Mesothelial cell of epicardium (in vitro differentiated cells): ENCODE results near the gene SPATS1. TPM values are rescaled to one million over a fixed set of nuclear protein-coding genes. Genes with fewer than 3 reads are reported as not detected.

Source experiments
- DNase-seq, 2 experiments: peaks; one replicate each; pipeline ENCODE4 v3.0.0; 2021; ENCODE audit warnings: low spot score in 2 of 2; ENCODE audit not compliant: unreplicated experiment in 2 of 2
- H3K27ac Mint-ChIP-seq: 2 replicates; pipeline ENCODE4 v1.8.0; 2021; ENCODE audit warnings: mixed read lengths
- H3K27me3 Mint-ChIP-seq: 2 replicates; pipeline ENCODE4 v1.8.0; 2021; ENCODE audit warnings: low read depth, mixed read lengths
- H3K36me3 Mint-ChIP-seq: 2 replicates; pipeline ENCODE4 v1.8.0; 2021; ENCODE audit warnings: mixed read lengths
- H3K4me1 Mint-ChIP-seq: 2 replicates; pipeline ENCODE4 v1.8.0; 2021; ENCODE audit warnings: mixed read lengths
- H3K4me3 Mint-ChIP-seq: 2 replicates; pipeline ENCODE4 v1.8.0; 2021; ENCODE audit warnings: mild to moderate bottlenecking, moderate library complexity, mixed read lengths
- H3K9me3 Mint-ChIP-seq: 2 replicates; pipeline ENCODE4 v1.8.0; 2021; ENCODE audit warnings: mixed read lengths
- CTCF ChIP-seq: fragments of 200-600 bp; sonication (generic); IDR thresholded peaks from one replicate; pipeline ENCODE4 v1.5.0; 2021; ENCODE audit warnings: antibody characterized with exemption; ENCODE audit not compliant: unreplicated experiment
- total RNA-seq: library from RNA; stranded (reverse); gene quantifications from 3 replicates; pipeline ENCODE4 v1.2.1, GENCODE V29; 2021

The SPATS1 gene
- total RNA-seq, 1 donor from 2014 or later, result not detected

DNA sequence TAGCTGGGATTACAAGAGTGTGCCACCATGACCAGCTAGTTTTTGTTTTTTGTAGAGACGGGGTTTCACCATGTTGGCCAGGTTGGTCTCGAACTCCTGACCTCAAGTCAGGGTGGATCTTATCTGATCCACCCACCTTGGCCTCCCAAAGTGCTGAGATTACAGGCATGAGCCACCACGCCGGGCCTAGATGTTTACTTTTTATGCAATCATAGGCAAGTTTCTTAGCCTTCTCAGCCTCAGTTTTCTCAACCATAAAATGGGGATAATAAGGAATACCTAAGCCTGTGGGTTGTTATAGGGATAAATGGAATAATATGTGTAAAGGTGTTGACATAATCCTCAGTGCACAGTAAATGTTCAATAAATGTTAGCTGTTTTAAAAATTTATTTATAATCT, 9.8 kb downstream of the SPATS1 start:
- Mint-ChIP-seq H3K9me3 (no peaks in the 10 kb centered on the region), H3K27me3 (peaks cover 20% of the 10 kb centered on the region), H3K4me3 (no peak overlapping the region), H3K36me3 (no peaks in the 10 kb centered on the region), H3K27ac (no peak overlapping the region), H3K4me1 (no peaks in the 10 kb centered on the region)
- no peak for DNase-seq
- TF ChIP-seq CTCF, result no peak

GRCh38 chr6:44353336-44353735, 10.9 kb downstream of the SPATS1 start:
- peaks cover 28% of the 10 kb centered on the region for H3K27me3 Mint-ChIP-seq
- no peak overlapping the region for H3K4me3 Mint-ChIP-seq
- DNase-seq, result no peak
- no peaks in the 10 kb centered on the region for H3K4me1 Mint-ChIP-seq
- no peaks in the 10 kb centered on the region for H3K36me3 Mint-ChIP-seq
- TF ChIP-seq CTCF, result no peak
- no peak overlapping the region for H3K27ac Mint-ChIP-seq
- no peaks in the 10 kb centered on the region for H3K9me3 Mint-ChIP-seq

GRCh38 chr6:44355640-44356039, 13.2 kb downstream of the SPATS1 start:
- Mint-ChIP-seq H3K36me3 (no peaks in the 10 kb centered on the region), H3K4me1 (no peaks in the 10 kb centered on the region), H3K9me3 (no peaks in the 10 kb centered on the region), H3K27ac (no peak overlapping the region), H3K27me3 (peaks cover 33% of the 10 kb centered on the region), H3K4me3 (no peak overlapping the region)
- DNase-seq, result no peak
- TF ChIP-seq CTCF, result no peak

DNA sequence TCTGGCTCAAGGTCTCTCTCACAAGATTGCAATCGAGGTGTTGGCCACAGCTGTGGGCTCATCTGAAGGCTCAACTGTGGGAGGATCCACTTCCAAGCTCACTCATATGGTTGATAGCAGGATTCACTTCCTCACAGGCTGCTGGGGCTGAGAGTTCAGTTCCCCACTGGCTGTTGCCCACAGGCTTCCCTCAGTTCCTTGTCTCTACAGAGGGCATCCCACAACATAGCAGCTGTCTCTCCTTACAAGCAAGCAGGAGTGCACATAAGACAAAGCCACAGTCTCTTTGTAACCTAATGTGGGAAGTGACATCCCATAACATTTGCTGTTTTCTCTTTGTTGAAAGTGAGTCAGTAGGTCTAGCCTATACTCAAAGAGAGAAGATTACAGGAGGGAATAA, 14.0 kb downstream of the SPATS1 start:
- no peak for DNase-seq
- Mint-ChIP-seq H3K4me1 (no peaks in the 10 kb centered on the region), H3K36me3 (no peaks in the 10 kb centered on the region), H3K9me3 (no peaks in the 10 kb centered on the region), H3K27ac (no peak overlapping the region), H3K4me3 (no peak overlapping the region), H3K27me3 (peaks cover 37% of the 10 kb centered on the region)
- no peak for TF ChIP-seq CTCF

DNA sequence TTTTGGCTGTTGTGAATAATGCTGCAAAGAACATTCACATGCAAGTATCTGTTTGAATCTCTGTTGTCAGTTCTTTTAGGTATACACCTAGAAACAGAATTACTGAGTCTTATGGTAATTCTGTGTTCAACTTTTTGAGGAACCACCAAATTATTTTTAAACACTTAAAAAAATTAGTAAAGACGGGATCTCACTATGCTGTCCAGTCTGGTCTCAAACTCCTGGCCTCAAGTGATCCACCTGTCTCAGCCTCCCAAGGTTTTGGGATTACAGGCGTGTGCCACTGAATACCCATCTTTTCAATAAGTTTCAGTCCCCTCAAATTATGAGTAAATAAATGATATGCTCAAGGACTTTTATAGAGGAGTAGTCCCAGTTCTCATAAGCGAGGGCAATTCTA, 17.5 kb downstream of the SPATS1 start:
- H3K9me3 Mint-ChIP-seq, result no peaks in the 10 kb centered on the region
- H3K27ac Mint-ChIP-seq, result no peak overlapping the region
- H3K27me3 Mint-ChIP-seq, result peaks cover 50% of the 10 kb centered on the region
- H3K4me3 Mint-ChIP-seq, result no peak overlapping the region
- TF ChIP-seq CTCF, result no peak
- H3K36me3 Mint-ChIP-seq, result no peaks in the 10 kb centered on the region
- DNase-seq, result no peak
- no peaks in the 10 kb centered on the region for H3K4me1 Mint-ChIP-seq

DNA sequence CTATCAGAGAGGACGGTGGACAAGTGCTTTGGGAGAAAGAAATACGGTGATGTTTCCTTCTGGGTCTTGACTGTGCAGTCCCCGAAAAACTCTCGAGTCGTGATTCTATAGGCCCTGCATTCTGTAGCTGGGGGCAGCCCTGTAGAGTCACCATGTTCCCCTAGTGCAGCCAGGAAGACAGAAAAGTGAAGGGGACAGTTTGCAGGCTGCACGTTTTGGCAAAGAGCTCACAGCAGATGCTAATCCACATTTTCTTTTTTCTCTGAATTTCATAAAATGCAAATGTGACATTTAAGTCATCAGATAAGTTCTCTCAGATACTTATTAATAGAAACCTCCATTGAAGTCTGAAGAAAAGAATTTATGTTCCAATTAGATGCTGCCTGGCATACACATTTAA, 19.5 kb downstream of the SPATS1 start:
- H3K27me3 Mint-ChIP-seq, result peaks cover 46% of the 10 kb centered on the region
- no peak overlapping the region for H3K4me3 Mint-ChIP-seq
- no peaks in the 10 kb centered on the region for H3K36me3 Mint-ChIP-seq
- DNase-seq, result no peak
- no peaks in the 10 kb centered on the region for H3K9me3 Mint-ChIP-seq
- no peak for TF ChIP-seq CTCF
- H3K4me1 Mint-ChIP-seq, result no peaks in the 10 kb centered on the region
- H3K27ac Mint-ChIP-seq, result no peak overlapping the region
